Trophoblast cell (in vitro differentiated cells and primary cell): ENCODE results near the gene BRD7.

ENCODE experiments used
- DNase-seq, 2 donors: peaks; one replicate each; pipeline ENCODE4 v3.0.0-alpha.2; 2016
- H2AFZ ChIP-seq: 2 replicates; pipeline ENCODE4 v1.6.1; 2013; ENCODE audit warnings: low read length, moderate library complexity, mild to moderate bottlenecking; ENCODE audit not compliant: insufficient read depth, poor library complexity
- H2AK5ac ChIP-seq: 2 replicates; pipeline ENCODE4 v1.6.1; 2013; ENCODE audit warnings: mild to moderate bottlenecking, low read length
- H2BK120ac ChIP-seq: 2 replicates; pipeline ENCODE4 v1.6.1; 2013; ENCODE audit warnings: low read length, mild to moderate bottlenecking, moderate library complexity; ENCODE audit not compliant: insufficient read depth, poor library complexity
- H2BK12ac ChIP-seq: 2 replicates; pipeline ENCODE4 v1.6.1; 2013; ENCODE audit warnings: mild to moderate bottlenecking, low read length, moderate library complexity
- H2BK5ac ChIP-seq: 2 replicates; pipeline ENCODE4 v1.6.1; 2013; ENCODE audit warnings: low read length, low read depth, moderate library complexity, mild to moderate bottlenecking; ENCODE audit not compliant: poor library complexity
- H3K14ac ChIP-seq: 2 replicates; pipeline ENCODE4 v1.6.1; 2013; ENCODE audit warnings: mild to moderate bottlenecking, low read length
- H3K18ac ChIP-seq: 2 replicates; pipeline ENCODE4 v1.6.1; 2013; ENCODE audit warnings: mild to moderate bottlenecking, low read length
- H3K23ac ChIP-seq: 2 replicates; pipeline ENCODE4 v1.6.1; 2013; ENCODE audit warnings: low read length
- H3K27ac ChIP-seq: 2 replicates; pipeline ENCODE4 v1.5.1; 2013; ENCODE audit warnings: low read depth, mild to moderate bottlenecking, inconsistent platforms, low read length, moderate library complexity
- H3K27me3 ChIP-seq: 2 replicates; pipeline ENCODE4 v1.6.1; 2013; ENCODE audit warnings: inconsistent platforms, mild to moderate bottlenecking, low read length, moderate library complexity; ENCODE audit not compliant: insufficient read depth
- H3K36me3 ChIP-seq, 2 experiments: 1 replicate in 1 of 2; 2 replicates in 1 of 2; pipeline ENCODE4 v1.6.1; 2013; ENCODE audit warnings: low read length in 2 of 2, mild to moderate bottlenecking in 2 of 2, moderate library complexity in 1 of 2; ENCODE audit not compliant: insufficient read depth in 2 of 2, control insufficient read depth in 1 of 2
- H3K4ac ChIP-seq: 2 replicates; pipeline ENCODE4 v1.6.1; 2013; ENCODE audit warnings: low read depth, mild to moderate bottlenecking, low read length, moderate library complexity
- H3K4me1 ChIP-seq, 2 experiments: 1 replicate in 1 of 2; 2 replicates in 1 of 2; pipeline ENCODE4 v1.6.1; 2013; ENCODE audit warnings: low read length in 2 of 2, mild to moderate bottlenecking in 2 of 2, moderate library complexity in 1 of 2; ENCODE audit not compliant: insufficient read depth in 2 of 2, control insufficient read depth in 1 of 2
- H3K4me2 ChIP-seq: 2 replicates; pipeline ENCODE4 v1.6.1; 2013; ENCODE audit warnings: inconsistent platforms, mild to moderate bottlenecking, low read length, moderate library complexity
- H3K4me3 ChIP-seq: 2 replicates; pipeline ENCODE4 v1.5.1; 2013; ENCODE audit warnings: mild to moderate bottlenecking, low read depth, low read length, inconsistent platforms
- H3K79me1 ChIP-seq: one replicate; pipeline ENCODE4 v1.6.1; 2013; ENCODE audit warnings: low read length
- H3K79me2 ChIP-seq: 2 replicates; pipeline ENCODE4 v1.6.1; 2013; ENCODE audit warnings: low read length, mild to moderate bottlenecking; ENCODE audit not compliant: control insufficient read depth, insufficient read depth, poor library complexity
- H3K9ac ChIP-seq: 2 replicates; pipeline ENCODE4 v1.6.1; 2013; ENCODE audit warnings: mild to moderate bottlenecking, low read length
- H3K9me3 ChIP-seq: 2 replicates; pipeline ENCODE4 v1.6.1; 2013; ENCODE audit warnings: low read depth, mild to moderate bottlenecking, control low read depth, inconsistent platforms, low read length; ENCODE audit not compliant: insufficient read depth
- H4K12ac ChIP-seq: 2 replicates; pipeline ENCODE4 v1.6.1; 2013; ENCODE audit warnings: low read depth, mild to moderate bottlenecking, low read length, moderate library complexity
- H4K8ac ChIP-seq: 2 replicates; pipeline ENCODE4 v1.6.1; 2013; ENCODE audit warnings: low read depth, mild to moderate bottlenecking, low read length, moderate library complexity
- H4K91ac ChIP-seq: one replicate; pipeline ENCODE4 v1.6.1; 2013; ENCODE audit warnings: low read depth, mild to moderate bottlenecking, low read length, moderate library complexity
- WGBS: extraction: QIAGEN DNeasy Blood & Tissue Kit; methylation state at CpG from one replicate; pipeline ENCODE4 v1.1.7; 2013; ENCODE audit warnings: missing lambda C conversion rate; ENCODE audit not compliant: insufficient read length, insufficient coverage; ENCODE audit errors: extremely low coverage; 5-methylcytosine and 5-hydroxymethylcytosine counted together

BRD7 gene

GRCh38 chr16:50373345-50373701 is 4.5 kb upstream of the BRD7 start:
- Histone ChIP-seq H2BK5ac (no peak overlapping the region), H4K12ac (no peak overlapping the region), H3K9me3 (peaks cover 6% of the 10 kb centered on the region), H3K18ac (no peak overlapping the region), H2BK120ac (no peak overlapping the region), H3K23ac (no peak overlapping the region), H3K36me3 (no peaks in the 10 kb centered on the region), H2BK12ac (no peak overlapping the region), H3K4me2 (no peak overlapping the region), H3K79me2 (peaks cover 3% of the 10 kb centered on the region), H3K14ac (no peak overlapping the region), H2AK5ac (no peak overlapping the region), H4K8ac (no peak overlapping the region), H3K4ac (no peak overlapping the region), H2AFZ (no peak overlapping the region), H3K4me1 (no peaks in the 10 kb centered on the region), H4K91ac (no peak overlapping the region), H3K4me3 (no peak overlapping the region), H3K27ac (no peak overlapping the region), H3K79me1 (peaks cover 2% of the 10 kb centered on the region), H3K27me3 (no peaks in the 10 kb centered on the region), H3K9ac (no peak overlapping the region)
- no peak for DNase-seq
- no CpG with 5 or more reads among the region's 4 CpGs for WGBS

GRCh38 chr16:50372611-50373344 is 4.0 kb upstream of the BRD7 start:
- no peak overlapping the region for H2BK120ac ChIP-seq
- no peak overlapping the region for H3K23ac ChIP-seq
- H2BK12ac ChIP-seq, result no peak overlapping the region
- H3K4me1 ChIP-seq, result no peaks in the 10 kb centered on the region
- no peaks in the 10 kb centered on the region for H3K27me3 ChIP-seq
- H3K9ac ChIP-seq, result no peak overlapping the region
- H4K8ac ChIP-seq, result no peak overlapping the region
- no peak overlapping the region for H2AK5ac ChIP-seq
- H3K9me3 ChIP-seq, result peaks cover 6% of the 10 kb centered on the region
- peaks cover 5% of the 10 kb centered on the region for H3K79me2 ChIP-seq
- H2BK5ac ChIP-seq, result no peak overlapping the region
- H3K4me3 ChIP-seq, result no peak overlapping the region
- H4K12ac ChIP-seq, result no peak overlapping the region
- H3K27ac ChIP-seq, result no peak overlapping the region
- H3K36me3 ChIP-seq, result no peaks in the 10 kb centered on the region
- peaks cover 3% of the 10 kb centered on the region for H3K79me1 ChIP-seq
- no peak overlapping the region for H4K91ac ChIP-seq
- DNase-seq, result no peak
- no peak overlapping the region for H3K4ac ChIP-seq
- no CpG with 5 or more reads among the region's 10 CpGs for WGBS
- no peak overlapping the region for H3K4me2 ChIP-seq
- no peak overlapping the region for H3K18ac ChIP-seq
- no peak overlapping the region for H3K14ac ChIP-seq
- no peak overlapping the region for H2AFZ ChIP-seq

GRCh38 chr16:50371936-50372595 is 3.3 kb upstream of the BRD7 start:
- no peak overlapping the region for H2AFZ ChIP-seq
- H3K4me3 ChIP-seq, result no peak overlapping the region
- H3K14ac ChIP-seq, result no peak overlapping the region
- H3K4me2 ChIP-seq, result no peak overlapping the region
- no peak overlapping the region for H3K23ac ChIP-seq
- H2AK5ac ChIP-seq, result no peak overlapping the region
- peaks cover 0 to 3% of the 10 kb centered on the region in 2 experiments for H3K36me3 ChIP-seq
- H2BK120ac ChIP-seq, result no peak overlapping the region
- no CpG with 5 or more reads among the region's 7 CpGs for WGBS
- no peak overlapping the region for H4K8ac ChIP-seq
- no peak overlapping the region for H2BK12ac ChIP-seq
- no peak overlapping the region for H4K12ac ChIP-seq
- H3K4me1 ChIP-seq, result no peaks in the 10 kb centered on the region
- H3K4ac ChIP-seq, result no peak overlapping the region
- H2BK5ac ChIP-seq, result no peak overlapping the region
- H3K27ac ChIP-seq, result no peak overlapping the region
- H3K79me2 ChIP-seq, result peaks cover 5% of the 10 kb centered on the region
- no peak overlapping the region for H4K91ac ChIP-seq
- no peak overlapping the region for H3K18ac ChIP-seq
- H3K79me1 ChIP-seq, result peaks cover 3% of the 10 kb centered on the region
- peaks cover 6% of the 10 kb centered on the region for H3K9me3 ChIP-seq
- H3K27me3 ChIP-seq, result no peaks in the 10 kb centered on the region
- no peak for DNase-seq
- peak overlapping the region; percentile 18 for H3K9ac ChIP-seq

- Histone ChIP-seq H3K18ac (no peak overlapping the region), H3K79me2 (peaks cover 5% of the 10 kb centered on the region), H3K27ac (no peak overlapping the region), H3K27me3 (no peaks in the 10 kb centered on the region), H2BK5ac (no peak overlapping the region), H3K4me2 (no peak overlapping the region), H4K12ac (no peak overlapping the region), H2AK5ac (no peak overlapping the region), H4K91ac (no peak overlapping the region), H3K4ac (no peak overlapping the region), H3K23ac (no peak overlapping the region), H3K4me3 (no peak overlapping the region), H3K79me1 (peaks cover 3% of the 10 kb centered on the region), H3K4me1 (no peaks in the 10 kb centered on the region), H2AFZ (no peak overlapping the region), H3K36me3 (peaks cover 0 to 3% of the 10 kb centered on the region in 2 experiments), H3K9ac (no peak overlapping the region), H4K8ac (no peak overlapping the region), H2BK120ac (no peak overlapping the region), H2BK12ac (no peak overlapping the region), H3K9me3 (peaks cover 6% of the 10 kb centered on the region), H3K14ac (no peak overlapping the region)
- DNase-seq, result no peak
- no CpG with 5 or more reads among the region's 4 CpGs for WGBS
These were observed 2.4 kb upstream of the BRD7 start for GRCh38 chr16:50371036-50371716.
